HCT116 (cell line): Measurements from ENCODE around the gene SEMA4C. TPM values are rescaled to one million over a fixed set of nuclear protein-coding genes. Genes with fewer than 3 reads are reported as not detected.

Source experiments
- ATAC-seq: fragments of 200-7000 bp; cut with Tn5 transposase; 2 replicates; pipeline ENCODE4 v1.9.1; 2020; ENCODE audit warnings: mild to moderate bottlenecking, moderate library complexity
- BruUV-seq: library from RNA; stranded (reverse); fragments of 400-500 nt; replicated peaks from 2 replicates; lab custom pipeline; 2021; lab: Mats Ljungman, UMichigan
- CTCF ChIA-PET: fragments of 300-600 bp; sonication (Branson Sonifier 250); formaldehyde crosslinking; loops from one replicate; lab custom pipeline; 2021; ENCODE audit warnings: antibody characterized with exemption; lab: Charles Lee
- POLR2A ChIA-PET: fragments of 300-600, 350-600 bp; sonication (Branson Sonifier 250); formaldehyde crosslinking; loops from one replicate; lab custom pipeline; 2021; ENCODE audit warnings: antibody characterized with exemption; lab: Charles Lee
- RAD21 ChIA-PET, 2 experiments: fragments of 300-600 bp; sonication (Branson Sonifier 250); formaldehyde crosslinking; loops; one replicate each; lab custom pipeline; 2023; ENCODE audit warnings: low total read pairs in 2 of 2; ENCODE audit not compliant: uncharacterized antibody in 2 of 2, unreplicated experiment in 2 of 2, low non-redundant PET in 1 of 2; lab: Charles Lee
- DNase-seq: peaks from one replicate; pipeline ENCODE4 v3.0.0-alpha.2; 2010; ENCODE audit warnings: low read depth, low spot score
- H2AFZ ChIP-seq: fragments of 200-600 bp; shearing (Covaris generic), sonication (generic); 2 replicates; pipeline ENCODE4 v1.6.1; 2017; ENCODE audit warnings: low read depth, mixed run types, mixed read lengths, antibody characterized with exemption, low read length; ENCODE audit not compliant: poor library complexity, severe bottlenecking
- H3K27ac ChIP-seq: 2 replicates; pipeline ENCODE4 v1.5.1; 2012; ENCODE audit warnings: low read depth, low read length
- H3K27me3 ChIP-seq: fragments of 200-600 bp; sonication (generic); 2 replicates; pipeline ENCODE4 v1.6.1; 2016; ENCODE audit warnings: mixed run types, low read length, mixed read lengths; ENCODE audit not compliant: insufficient read depth
- H3K36me3 ChIP-seq, 2 experiments: fragments of 200-500 bp in 1 of 2; fragments of 200-600 bp in 1 of 2; sonication (Bioruptor generic) in 1 of 2; sonication (generic) in 1 of 2; 2 replicates each; pipeline versions ENCODE4 v1.5.1 to v1.6.1; 2014 to 2016; ENCODE audit warnings: low read length in 2 of 2, inconsistent platforms in 1 of 2, mixed read lengths in 1 of 2, mixed run types in 1 of 2; ENCODE audit not compliant: insufficient read depth in 2 of 2, control insufficient read depth in 1 of 2
- H3K4me1 ChIP-seq, 2 experiments: fragments of 200-600 bp in 1 of 2; sonication (generic) in 1 of 2; 2 replicates each; pipeline versions ENCODE4 v1.5.1 to v1.6.1; 2012 to 2017; ENCODE audit warnings: low read length in 2 of 2, inconsistent platforms in 1 of 2, mild to moderate bottlenecking in 1 of 2, mixed read lengths in 1 of 2, mixed run types in 1 of 2, moderate library complexity in 1 of 2; ENCODE audit not compliant: insufficient read depth in 2 of 2, control insufficient read depth in 1 of 2
- H3K4me2 ChIP-seq: fragments of 200-600 bp; sonication (generic); 2 replicates; pipeline ENCODE4 v1.6.1; 2017; ENCODE audit warnings: mixed run types, low read length, mixed read lengths
- H3K4me3 ChIP-seq, 2 experiments: fragments of 200-600 bp in 1 of 2; sonication (generic) in 1 of 2; replicated peaks in 1 of 2; 2 replicates each; pipeline ENCODE4 v1.5.1; 2011 to 2016; ENCODE audit warnings: low read length in 2 of 2, control low read depth in 1 of 2, low read depth in 1 of 2, mild to moderate bottlenecking in 1 of 2, mixed read lengths in 1 of 2, mixed run types in 1 of 2
- H3K79me2 ChIP-seq: fragments of 200-600 bp; sonication (generic); 2 replicates; pipeline ENCODE4 v1.6.1; 2017; ENCODE audit warnings: mild to moderate bottlenecking, mixed run types, low read length, moderate library complexity, mixed read lengths; ENCODE audit not compliant: insufficient read depth
- H3K9ac ChIP-seq: fragments of 200-600 bp; sonication (generic); 2 replicates; pipeline ENCODE4 v1.6.1; 2016; ENCODE audit warnings: low read length, mixed read lengths
- H3K9me2 ChIP-seq: fragments of 200-600 bp; sonication (generic), shearing (Covaris generic); 2 replicates; pipeline ENCODE4 v1.6.1; 2017; ENCODE audit warnings: mixed run types, mild to moderate bottlenecking, moderate library complexity; ENCODE audit not compliant: insufficient read depth
- H3K9me3 ChIP-seq, 2 experiments: fragments of 200-500 bp in 1 of 2; fragments of 200-600 bp in 1 of 2; sonication (Bioruptor generic) in 1 of 2; sonication (generic) in 1 of 2; 2 replicates each; pipeline ENCODE4 v1.6.1; 2014 to 2017; ENCODE audit warnings: low read length in 2 of 2, mixed read lengths in 2 of 2, inconsistent platforms in 1 of 2, low read depth in 1 of 2, mild to moderate bottlenecking in 1 of 2, mixed run types in 1 of 2, moderate library complexity in 1 of 2; ENCODE audit not compliant: control insufficient read depth in 1 of 2, insufficient read depth in 1 of 2
- H4K20me1 ChIP-seq: fragments of 200-600 bp; sonication (generic), shearing (Covaris generic); 2 replicates; pipeline ENCODE4 v1.6.1; 2017; ENCODE audit warnings: mixed run types, mild to moderate bottlenecking, moderate library complexity; ENCODE audit not compliant: insufficient read depth
- EZH2 ChIP-seq: fragments of 200-600 bp; sonication (generic); IDR thresholded peaks from 2 replicates; pipeline ENCODE4 v1.6.1; 2017; ENCODE audit warnings: antibody characterized with exemption, mixed run types
- EZH2phosphoT487 ChIP-seq: fragments of 200-600 bp; IDR thresholded peaks from 2 replicates; pipeline ENCODE4 v1.6.1; 2018; ENCODE audit warnings: antibody characterized with exemption, borderline replicate concordance
- POLR2A ChIP-seq: IDR thresholded peaks from 2 replicates; pipeline ENCODE4 v1.7.0; 2011; ENCODE audit warnings: borderline replicate concordance; ENCODE audit not compliant: insufficient read depth, insufficient read length; ENCODE audit errors: extremely low read depth
- POLR2AphosphoS5 ChIP-seq: IDR thresholded peaks from 2 replicates; pipeline ENCODE4 v1.6.1; 2011; ENCODE audit warnings: mild to moderate bottlenecking, low read depth, low read length, moderate library complexity
- REST ChIP-seq: IDR thresholded peaks from 2 replicates; pipeline ENCODE4 v1.6.1; 2012; ENCODE audit warnings: low read depth
- SIN3A ChIP-seq: IDR thresholded peaks from 2 replicates; pipeline ENCODE4 v1.6.1; 2012; ENCODE audit warnings: low read depth
- ZFX ChIP-seq: fragments of 450-650 bp; IDR thresholded peaks from 2 replicates; pipeline ENCODE4 v1.6.1; 2017
- ZNF274 ChIP-seq: fragments of 200-500 bp; sonication (Bioruptor generic); IDR thresholded peaks from 2 replicates; pipeline ENCODE4 v1.6.1; 2014; ENCODE audit warnings: mild to moderate bottlenecking, low read depth, low read length, inconsistent platforms
- intact Hi-C: fragments of 100-400 bp; cut with micrococcal nuclease; formaldehyde crosslinking; loops from 2 replicates; pipeline ENCODE4 v1.10.0; 2022
- total RNA-seq: library from RNA; stranded (reverse); gene quantifications from one replicate; pipeline ENCODE4 v1.2.1, GENCODE V29; 2021; ENCODE audit not compliant: unreplicated experiment
- TF ChIP-seq, protein P1 (sequence below), 3 experiments: fragments of 200-600 bp in 1 of 3; sonication (generic) in 1 of 3; IDR thresholded peaks in 2 of 3; conservative IDR thresholded peaks in 1 of 3; 2 replicates each; pipeline ENCODE4 v1.5.1; 2012 to 2017; ENCODE audit warnings: low read depth in 2 of 3, low read length in 2 of 3, antibody characterized with exemption in 1 of 3, borderline replicate concordance in 1 of 3, control low read depth in 1 of 3, mild to moderate bottlenecking in 1 of 3, mixed read lengths in 1 of 3, mixed run types in 1 of 3, moderate library complexity in 1 of 3; ENCODE audit not compliant: insufficient read depth in 1 of 3
- TF ChIP-seq, protein P2 (sequence below): IDR thresholded peaks from 2 replicates; pipeline ENCODE4 v1.6.1; 2012
- TF ChIP-seq, protein P3 (sequence below): IDR thresholded peaks from 2 replicates; pipeline ENCODE4 v1.6.1; 2012

Gene SEMA4C
- total RNA-seq, 1 experiment from 2014 or later: 25.4 TPM

DNA sequence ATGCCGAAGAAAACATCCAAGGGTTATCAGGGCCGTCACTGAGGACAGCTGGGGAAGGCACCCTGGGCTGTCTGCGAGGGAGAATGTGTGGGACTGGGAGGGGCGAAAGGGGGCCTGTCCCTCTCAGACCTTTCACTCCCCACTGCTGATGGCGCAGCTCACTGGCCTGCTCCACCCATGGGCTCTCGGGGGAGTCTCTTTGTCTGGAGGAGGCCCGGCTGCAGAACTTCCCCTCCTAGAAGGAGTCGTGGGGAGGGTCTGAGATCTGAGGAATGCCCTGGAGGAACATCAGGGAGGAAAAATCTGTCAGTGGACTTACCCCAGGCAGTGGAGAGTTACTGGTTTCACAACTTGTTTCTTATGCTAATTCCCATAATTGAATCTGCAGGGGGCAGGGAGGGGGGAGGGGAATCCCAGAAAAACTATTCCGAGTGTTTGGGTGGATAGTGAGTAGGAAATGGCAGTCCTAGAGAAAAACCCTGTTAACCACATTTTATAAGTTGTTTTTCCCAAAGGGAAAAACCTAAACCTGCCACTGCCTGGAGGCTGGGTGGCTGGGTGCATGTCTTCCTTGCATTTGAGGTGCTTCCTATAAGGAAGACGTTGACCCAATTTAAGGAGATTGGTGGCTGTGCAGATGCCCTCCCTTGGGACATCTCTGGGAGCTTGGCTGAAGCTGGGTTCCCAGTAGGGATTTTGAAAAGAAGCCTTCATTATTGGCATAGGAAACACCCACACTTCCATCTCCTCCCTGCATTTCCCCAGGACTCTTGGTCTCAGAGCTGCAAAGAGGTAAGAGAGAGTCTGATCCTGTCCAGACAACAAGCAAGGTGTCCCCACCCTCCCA lies 11.7 kb upstream of the SEMA4C start:
- H3K36me3 ChIP-seq: no peaks in the 10 kb centered on the region
- no peaks in the 10 kb centered on the region for H3K9me2 ChIP-seq
- intact Hi-C loops: no loop called here
- H2AFZ ChIP-seq: no peak overlapping the region
- DNase-seq (no peak), ATAC-seq (no peak)
- CTCF ChIA-PET: interaction anchor here (1.4 kb wide), 1 partner anchor 65 kb away, joined by 3 read pairs; the partner anchor contains the start of gene CNNM3
- H3K27ac ChIP-seq: no peak overlapping the region
- BruUV-seq: no TSS peak
- no peak overlapping the region for H3K9ac ChIP-seq
- no peaks in the 10 kb centered on the region for H3K27me3 ChIP-seq
- no peaks in the 10 kb centered on the region for H4K20me1 ChIP-seq
- no peaks in the 10 kb centered on the region for H3K9me3 ChIP-seq
- RAD21 ChIA-PET: no interaction called here
- POLR2A ChIA-PET: interaction anchor here (1.0 kb wide), 1 partner anchor 24 kb away, joined by 3 read pairs; the partner anchor contains the start of gene ANKRD39
- TF ChIP-seq EZH2phosphoT487 (no peak), ZFX (no peak), SIN3A (no peak), POLR2A (no peak), POLR2AphosphoS5 (no peak), ZNF274 (no peak), REST (no peak), EZH2 (no peak)
- TF ChIP-seq, protein P1, sequence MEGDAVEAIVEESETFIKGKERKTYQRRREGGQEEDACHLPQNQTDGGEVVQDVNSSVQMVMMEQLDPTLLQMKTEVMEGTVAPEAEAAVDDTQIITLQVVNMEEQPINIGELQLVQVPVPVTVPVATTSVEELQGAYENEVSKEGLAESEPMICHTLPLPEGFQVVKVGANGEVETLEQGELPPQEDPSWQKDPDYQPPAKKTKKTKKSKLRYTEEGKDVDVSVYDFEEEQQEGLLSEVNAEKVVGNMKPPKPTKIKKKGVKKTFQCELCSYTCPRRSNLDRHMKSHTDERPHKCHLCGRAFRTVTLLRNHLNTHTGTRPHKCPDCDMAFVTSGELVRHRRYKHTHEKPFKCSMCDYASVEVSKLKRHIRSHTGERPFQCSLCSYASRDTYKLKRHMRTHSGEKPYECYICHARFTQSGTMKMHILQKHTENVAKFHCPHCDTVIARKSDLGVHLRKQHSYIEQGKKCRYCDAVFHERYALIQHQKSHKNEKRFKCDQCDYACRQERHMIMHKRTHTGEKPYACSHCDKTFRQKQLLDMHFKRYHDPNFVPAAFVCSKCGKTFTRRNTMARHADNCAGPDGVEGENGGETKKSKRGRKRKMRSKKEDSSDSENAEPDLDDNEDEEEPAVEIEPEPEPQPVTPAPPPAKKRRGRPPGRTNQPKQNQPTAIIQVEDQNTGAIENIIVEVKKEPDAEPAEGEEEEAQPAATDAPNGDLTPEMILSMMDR (IDR thresholded peaks at IDR 0.05 in 2 of 3, conservative IDR thresholded peaks at IDR 0.05 in 1 of 3; ENCODE audit: borderline replicate concordance in 1 of 3, insufficient read depth in 1 of 3, low read depth in 2 of 3, low read length in 2 of 3): no peak
- TF ChIP-seq, protein P2, sequence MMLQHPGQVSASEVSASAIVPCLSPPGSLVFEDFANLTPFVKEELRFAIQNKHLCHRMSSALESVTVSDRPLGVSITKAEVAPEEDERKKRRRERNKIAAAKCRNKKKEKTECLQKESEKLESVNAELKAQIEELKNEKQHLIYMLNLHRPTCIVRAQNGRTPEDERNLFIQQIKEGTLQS: no peak
- TF ChIP-seq, protein P3, sequence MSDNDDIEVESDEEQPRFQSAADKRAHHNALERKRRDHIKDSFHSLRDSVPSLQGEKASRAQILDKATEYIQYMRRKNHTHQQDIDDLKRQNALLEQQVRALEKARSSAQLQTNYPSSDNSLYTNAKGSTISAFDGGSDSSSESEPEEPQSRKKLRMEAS: no peak
- H3K4me2 ChIP-seq: no peak overlapping the region
- no peak overlapping the region for H3K4me3 ChIP-seq
- no peaks in the 10 kb centered on the region for H3K79me2 ChIP-seq
- peaks cover 0 to 13% of the 10 kb centered on the region in 2 experiments; a peak in 1 of 4 replicates for H3K4me1 ChIP-seq
